Cardiac muscle cell (in vitro differentiated cells and primary cell): ENCODE results near the gene IBA57. TPM values are rescaled to one million over a fixed set of nuclear protein-coding genes. Genes with fewer than 3 reads are reported as not detected.

Experiments
- DNase-seq, 2 donors: peaks; one replicate each; pipeline versions ENCODE4 v3.0.0 to v3.0.0-alpha.2; 2010 to 2017; ENCODE audit warnings: low read depth in 1 of 2, low spot score in 1 of 2
- H3K27ac ChIP-seq: fragments of 200-600 bp; sonication (generic); 2 replicates; pipeline ENCODE4 v1.5.1; 2016
- H3K27me3 ChIP-seq: fragments of 200-600 bp; sonication (generic); 2 replicates; pipeline ENCODE4 v1.6.0; 2016; ENCODE audit warnings: control low read depth
- H3K36me3 ChIP-seq: fragments of 200-600 bp; sonication (generic); 2 replicates; pipeline ENCODE4 v1.5.1; 2016; ENCODE audit warnings: control low read depth
- H3K4me1 ChIP-seq: fragments of 200-600 bp; sonication (generic); 2 replicates; pipeline ENCODE4 v1.8.1; 2017; ENCODE audit warnings: low read depth, mild to moderate bottlenecking, mixed run types
- H3K4me3 ChIP-seq: fragments of 200-600 bp; sonication (generic); 2 replicates; pipeline ENCODE4 v1.5.1; 2016; ENCODE audit warnings: mild to moderate bottlenecking
- H3K9me3 ChIP-seq: fragments of 200-600 bp; sonication (generic); 2 replicates; pipeline ENCODE4 v1.5.1; 2017; ENCODE audit warnings: low read depth, mild to moderate bottlenecking, control low read depth
- CTCF ChIP-seq: IDR thresholded peaks from 2 replicates; pipeline ENCODE4 v1.5.1; 2012; ENCODE audit warnings: low read depth, mild to moderate bottlenecking, low read length
- polyA plus RNA-seq: library from polyadenylated mRNA; unstranded; fragments of >200 nt; fragmentation: Nextera tagmentation; extraction: Ambion mirVana; gene quantifications from 2 replicates; pipeline ENCODE4 v1.2.1, GENCODE V29; 2016
- total RNA-seq: library from RNA; depleted of rRNA; stranded (reverse); fragments of >200 nt; gene quantifications from 2 replicates; pipeline ENCODE4 v1.2.3, GENCODE V29; 2016

Gene IBA57
- total and polyA plus RNA-seq, 2 experiments from 2014 or later: 5.1 to 6.4 TPM

GRCh38 chr1:228159008-228159665 is 6.5 kb upstream of the IBA57 start:
- no peak overlapping the region for H3K27ac ChIP-seq
- H3K4me3 ChIP-seq: no peak overlapping the region
- DNase-seq: no peak
- no peaks in the 10 kb centered on the region for H3K27me3 ChIP-seq
- no peaks in the 10 kb centered on the region for H3K9me3 ChIP-seq
- H3K4me1 ChIP-seq: peaks cover 5% of the 10 kb centered on the region
- no peaks in the 10 kb centered on the region for H3K36me3 ChIP-seq
- TF ChIP-seq CTCF: no peak

- H3K27me3 ChIP-seq: no peaks in the 10 kb centered on the region
- H3K36me3 ChIP-seq: no peaks in the 10 kb centered on the region
- H3K4me1 ChIP-seq: peaks cover under 1% of the 10 kb centered on the region
- no peaks in the 10 kb centered on the region for H3K9me3 ChIP-seq
- DNase-seq: no peak
- no peak overlapping the region for H3K27ac ChIP-seq
- no peak overlapping the region for H3K4me3 ChIP-seq
- TF ChIP-seq CTCF: no peak
Observed at GRCh38 chr1:228160201-228160761, 5.3 kb upstream of the IBA57 start.

DNA sequence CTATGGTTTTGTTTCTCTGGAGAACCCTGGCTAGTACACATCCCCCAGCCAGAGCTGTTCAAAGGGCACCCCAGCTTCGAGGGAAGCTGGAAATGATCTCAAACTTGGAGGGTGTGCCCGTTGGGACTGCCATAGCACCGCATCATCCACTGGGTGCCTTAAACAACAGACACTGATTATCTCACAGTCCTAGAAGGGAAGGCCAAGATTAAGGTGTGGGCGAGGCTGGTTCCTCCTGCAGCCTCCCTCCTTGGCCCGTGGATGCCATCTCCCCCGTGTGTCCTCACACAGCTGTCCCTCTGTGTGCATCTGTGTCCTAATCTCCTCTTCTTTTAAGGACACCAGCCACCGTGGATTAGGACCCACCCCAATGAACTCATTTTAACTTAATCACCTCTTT is 4.2 kb upstream of the IBA57 start:
- H3K27ac ChIP-seq: no peak overlapping the region
- no peaks in the 10 kb centered on the region for H3K9me3 ChIP-seq
- H3K4me3 ChIP-seq: no peak overlapping the region
- TF ChIP-seq CTCF: no peak
- no peaks in the 10 kb centered on the region for H3K27me3 ChIP-seq
- H3K4me1 ChIP-seq: no peaks in the 10 kb centered on the region
- H3K36me3 ChIP-seq: no peaks in the 10 kb centered on the region
- DNase-seq: no peak

DNA sequence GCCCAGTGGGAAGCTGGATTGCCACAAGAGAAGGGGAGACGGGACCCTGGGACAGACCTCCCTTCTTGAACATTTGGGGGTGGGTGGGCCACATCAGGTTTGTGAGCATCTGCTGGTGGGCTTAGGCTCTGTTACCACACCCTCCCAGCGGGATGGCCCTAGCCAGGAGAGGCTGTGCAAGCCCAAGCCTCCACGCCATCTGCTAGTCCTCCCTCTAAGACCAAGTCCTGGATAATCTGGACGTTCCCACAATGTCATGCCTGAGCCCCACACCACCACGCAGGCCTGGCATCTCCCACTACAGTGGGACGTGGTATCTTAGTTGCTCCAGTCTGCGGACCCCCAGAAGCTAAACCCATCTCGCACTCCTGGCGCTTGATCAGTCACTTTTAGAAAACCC is 3.7 kb upstream of the IBA57 start:
- no peak for DNase-seq
- H3K27ac ChIP-seq: no peak overlapping the region
- no peaks in the 10 kb centered on the region for H3K9me3 ChIP-seq
- no peak for TF ChIP-seq CTCF
- no peaks in the 10 kb centered on the region for H3K4me1 ChIP-seq
- no peaks in the 10 kb centered on the region for H3K36me3 ChIP-seq
- no peaks in the 10 kb centered on the region for H3K27me3 ChIP-seq
- H3K4me3 ChIP-seq: no peak overlapping the region

- H3K9me3 ChIP-seq: no peaks in the 10 kb centered on the region
- H3K36me3 ChIP-seq: no peaks in the 10 kb centered on the region
- H3K4me3 ChIP-seq: no peak overlapping the region
- DNase-seq: peak in 1 of 2 donors; percentile 38
- no peak for TF ChIP-seq CTCF
- H3K27ac ChIP-seq: no peak overlapping the region
- no peaks in the 10 kb centered on the region for H3K4me1 ChIP-seq
- H3K27me3 ChIP-seq: no peaks in the 10 kb centered on the region
Observed at GRCh38 chr1:228162286-228163006, 3.2 kb upstream of the IBA57 start.
